CD4-positive, alpha-beta T cell treated with Interleukin-10 for 1 hour (primary cell): Measurements from ENCODE around the gene VAV2.
A peak's percentile ranks its signal among the peaks of the same experiment; 100 is the strongest.
"Not testable (repeated sequence)": the region's sequence is repeated elsewhere in the genome, so short reads cannot be mapped to it uniquely, and the experiment has no call there.

Experiments used
- DNase-seq: peaks from one replicate; pipeline ENCODE4 v3.0.0-alpha.2; 2020

Gene VAV2

DNA sequence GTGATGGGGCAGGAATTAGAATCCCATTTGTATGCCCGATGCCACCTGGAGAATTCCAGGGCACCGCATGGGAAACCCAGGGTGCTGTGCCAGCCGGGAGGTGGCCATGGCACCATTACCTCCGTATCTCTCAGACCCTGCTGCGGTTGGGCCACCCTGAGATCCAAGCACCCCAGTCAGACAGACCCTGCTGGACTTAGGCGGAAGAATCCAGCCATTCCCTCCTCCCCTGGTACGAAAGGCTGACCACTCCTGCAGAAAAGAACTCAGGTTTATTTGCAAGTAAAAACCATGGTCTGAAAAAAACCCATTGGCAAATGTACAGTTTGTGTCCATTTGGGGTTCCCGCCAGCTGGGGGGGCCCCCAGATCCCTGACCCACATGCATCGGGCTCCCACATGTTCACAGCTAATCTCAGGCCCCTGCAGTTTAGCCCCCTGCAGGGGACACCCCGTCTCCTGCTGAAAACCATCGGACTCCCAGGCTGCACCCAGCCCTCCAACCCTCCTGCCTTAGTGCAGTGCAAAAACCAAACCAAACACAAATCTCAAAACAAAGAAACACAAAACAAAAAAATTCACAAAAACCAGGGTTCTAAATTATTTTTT, 230.4 kb downstream of the VAV2 start:
- DNase-seq, result no peak

DNA sequence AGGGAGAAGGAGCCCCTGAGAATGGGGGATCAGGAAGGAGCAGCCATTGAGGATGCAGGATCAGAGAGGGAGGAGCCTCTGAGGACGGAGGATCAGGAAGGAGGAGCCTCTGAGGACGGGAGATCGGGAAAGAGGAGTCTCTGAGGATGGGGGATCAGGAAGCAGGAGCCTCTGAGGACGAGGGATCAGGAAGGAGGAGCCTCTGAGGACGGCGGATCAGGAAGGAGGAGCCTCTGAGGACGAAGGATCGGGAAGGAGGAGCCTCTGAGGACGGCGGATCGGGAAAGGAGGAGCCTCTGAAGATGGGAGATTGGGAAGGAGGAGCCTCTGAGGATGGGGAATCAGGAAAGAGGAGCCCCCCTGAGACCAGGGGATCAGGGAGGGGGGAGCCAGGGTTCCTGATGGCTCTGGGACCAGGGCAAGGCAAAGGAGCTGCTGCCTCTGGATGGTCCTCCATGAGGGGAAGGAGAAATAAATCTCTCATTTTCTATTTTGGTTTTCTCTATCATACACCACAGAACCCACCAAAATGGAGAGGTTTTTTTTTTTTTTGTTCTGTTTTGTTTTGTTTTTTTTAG, 231.3 kb downstream of the VAV2 start:
- DNase-seq, result no peak

DNA sequence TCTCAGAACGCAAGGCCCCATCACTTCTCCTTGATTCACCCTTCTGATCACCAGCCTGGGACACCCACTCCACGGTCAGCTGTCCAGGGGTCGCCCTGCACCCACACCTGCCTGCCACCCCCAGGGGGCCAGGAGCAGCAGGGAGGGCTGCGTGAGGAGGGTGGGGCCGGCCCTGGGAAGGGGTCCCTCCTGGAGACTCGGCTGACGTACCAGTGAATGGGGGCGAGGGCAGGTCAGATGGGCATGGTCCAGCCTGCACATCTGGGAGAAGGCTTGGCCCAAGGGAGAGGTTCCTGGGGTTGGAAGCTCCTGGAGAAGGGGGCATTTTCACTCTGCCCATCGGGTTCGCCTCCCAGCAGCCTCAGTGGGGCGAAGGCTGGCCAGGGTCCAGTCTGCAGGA, 232.2 kb downstream of the VAV2 start:
- DNase-seq, result no peak

DNA sequence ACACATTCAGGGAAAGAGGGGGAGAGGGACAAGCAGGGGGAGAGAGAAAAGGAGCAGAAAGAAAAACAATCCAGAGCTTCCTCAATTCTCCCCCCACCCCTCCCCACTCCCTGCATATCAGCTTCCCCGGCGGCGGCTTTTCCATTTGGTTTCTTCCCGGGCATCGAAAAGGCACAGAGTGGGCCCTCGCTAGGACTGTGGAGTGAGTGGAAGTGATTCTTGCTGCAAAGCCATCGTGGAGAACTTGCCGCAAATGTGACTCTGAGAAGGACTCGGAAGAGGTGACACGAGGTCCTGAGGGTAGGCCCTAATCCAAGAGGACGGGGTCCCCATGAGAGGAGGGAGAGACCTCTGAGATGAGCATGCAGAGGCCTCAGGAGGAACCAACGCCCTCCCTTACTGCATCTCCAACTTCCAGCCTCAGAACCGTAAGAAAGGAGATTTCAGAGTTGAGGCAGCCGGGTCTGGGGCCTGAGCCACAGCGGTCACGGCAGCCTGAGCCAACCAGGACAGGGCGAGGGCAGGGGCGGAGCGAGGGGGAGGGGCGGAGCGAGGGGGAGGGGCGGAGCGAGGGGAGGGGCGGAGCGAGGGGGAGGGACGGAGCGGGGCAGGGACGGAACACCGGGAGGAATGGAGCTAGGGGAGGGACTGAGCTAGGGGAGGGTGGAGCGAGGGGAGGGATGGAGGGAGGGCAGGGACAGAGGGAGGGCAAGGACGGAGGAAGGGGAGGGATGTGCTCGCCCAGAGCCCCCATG, 232.8 kb downstream of the VAV2 start:
- DNase-seq, result no peak

DNA sequence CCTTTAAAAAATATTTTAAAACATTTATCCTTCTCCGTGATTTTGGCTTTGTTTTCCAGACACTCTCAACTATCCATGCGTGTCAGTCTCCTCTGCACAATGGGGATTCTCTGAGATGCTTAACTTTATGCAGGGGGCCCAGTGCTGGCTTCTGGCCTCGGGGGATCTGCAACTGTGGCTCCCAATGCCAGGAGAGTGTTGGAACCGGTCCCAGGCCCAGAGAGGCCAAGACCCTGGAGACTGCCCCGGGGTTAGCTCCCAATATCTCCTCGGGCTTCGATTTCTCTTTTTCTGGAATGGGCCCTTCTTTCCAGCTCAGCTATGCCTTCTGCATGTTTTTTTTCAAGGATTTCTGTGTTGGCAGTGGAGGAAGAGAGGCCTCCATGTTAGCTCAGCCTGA, 233.9 kb downstream of the VAV2 start:
- DNase-seq, result no peak

DNA sequence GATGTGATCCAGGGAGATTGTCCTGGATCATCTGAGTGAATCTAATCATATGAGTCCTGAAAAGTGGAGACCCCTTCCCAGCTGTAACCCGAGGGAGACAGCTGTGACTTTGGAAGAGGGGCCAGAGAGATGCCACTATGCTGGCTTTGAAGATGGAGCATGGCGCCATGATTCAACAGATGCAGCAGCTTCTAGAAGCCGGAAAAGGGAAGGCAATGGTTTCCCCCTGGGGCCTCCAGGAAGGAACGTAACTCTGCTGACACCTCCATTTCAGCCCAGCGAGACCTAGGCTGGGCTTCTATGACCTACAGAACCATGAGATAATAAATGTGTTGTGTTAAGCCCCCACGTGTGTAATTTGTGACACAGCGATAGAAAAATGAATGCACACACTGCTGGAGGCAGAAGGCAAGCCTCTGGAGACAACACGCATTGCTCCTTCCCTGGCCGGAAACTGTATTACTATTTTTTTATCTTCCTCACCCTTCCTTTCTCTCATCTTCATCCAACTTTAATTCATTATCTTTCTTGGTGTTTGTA, 237.4 kb downstream of the VAV2 start:
- no peak for DNase-seq

DNA sequence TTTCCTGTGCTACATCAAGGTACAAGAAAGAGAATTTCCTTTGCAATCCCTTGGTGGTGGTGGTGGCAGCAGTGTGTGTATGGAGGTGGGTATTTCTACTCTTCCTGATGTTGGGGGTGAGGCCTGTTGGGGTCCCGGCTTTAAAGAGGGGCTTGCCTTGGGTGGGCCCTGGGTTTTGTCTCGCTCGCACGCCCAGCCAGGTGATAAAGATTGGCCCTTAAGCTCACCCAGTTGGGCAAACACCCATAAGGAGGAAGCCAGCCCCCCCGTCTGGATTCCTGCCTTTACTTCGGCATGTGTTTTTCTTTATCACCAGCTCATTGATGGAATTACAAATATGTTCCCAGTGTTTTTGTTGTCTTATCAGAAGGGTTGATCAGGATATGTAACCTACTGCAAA, 237.9 kb downstream of the VAV2 start:
- DNase-seq, result no peak

DNA sequence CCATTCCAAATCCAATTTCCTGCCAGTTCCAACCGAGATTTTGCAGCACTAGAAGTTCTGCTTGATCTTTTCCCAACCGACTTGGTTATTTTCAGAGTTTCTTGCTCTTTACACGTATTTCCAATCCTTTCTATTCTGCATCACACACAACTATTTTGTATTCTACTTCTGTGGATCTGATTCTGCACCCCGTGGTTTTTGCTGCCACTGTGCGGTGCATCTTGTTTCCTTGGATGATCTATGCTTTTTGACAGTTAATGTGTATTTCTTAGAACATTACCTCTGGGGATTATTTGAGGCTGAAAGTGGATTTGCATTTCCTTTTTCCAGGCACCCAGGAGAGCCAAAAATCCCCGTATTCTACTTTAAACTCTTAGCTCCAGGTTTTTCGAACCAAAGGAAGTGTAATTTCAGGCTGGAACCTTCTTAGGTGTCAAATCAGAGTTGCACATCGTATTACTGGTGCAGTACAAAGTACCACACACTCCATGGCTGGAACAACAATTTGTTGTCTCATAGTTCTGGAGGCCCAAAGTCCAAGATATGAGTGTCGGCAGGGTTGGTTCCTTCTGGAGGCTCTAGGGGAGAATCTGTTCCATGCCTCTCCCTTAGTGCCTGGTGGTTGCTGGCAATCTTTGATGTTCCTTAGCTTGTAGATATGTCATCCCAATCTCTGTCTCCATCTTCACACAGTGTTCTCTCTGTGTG, 239.2 kb downstream of the VAV2 start:
- no peak for DNase-seq

DNA sequence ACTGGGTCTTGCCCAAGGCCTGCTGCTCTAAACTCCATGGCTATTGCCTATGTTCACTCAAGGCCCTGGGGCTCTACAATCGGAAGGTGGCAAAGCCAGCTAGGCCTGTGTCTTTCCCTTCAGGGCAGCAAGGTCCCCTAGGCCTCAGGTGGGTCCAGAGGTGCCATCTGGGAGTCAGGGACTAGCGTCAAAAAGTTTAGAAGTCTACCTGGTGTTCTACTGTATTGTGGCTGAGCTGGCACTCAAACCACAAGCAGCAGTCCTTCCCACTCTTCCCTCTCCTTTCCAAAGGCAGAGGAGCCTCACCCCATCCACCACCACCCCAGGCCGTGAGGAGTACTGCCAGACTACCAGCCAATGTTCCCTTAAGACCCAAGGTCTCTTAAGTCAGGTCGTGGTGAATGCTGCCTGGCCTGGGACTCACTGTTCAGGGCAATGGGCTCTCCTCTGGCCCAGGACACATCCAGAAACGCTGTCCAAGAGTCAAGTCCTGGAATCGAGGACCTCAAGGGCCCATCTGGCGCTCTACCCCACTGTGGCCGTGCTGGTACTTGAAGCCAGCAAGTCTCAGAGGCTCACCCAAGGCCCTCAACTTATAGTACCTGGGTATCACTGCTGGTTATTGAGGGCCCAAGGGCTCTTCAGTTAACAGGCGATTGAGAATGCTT, 241.0 kb downstream of the VAV2 start:
- no peak for DNase-seq

DNA sequence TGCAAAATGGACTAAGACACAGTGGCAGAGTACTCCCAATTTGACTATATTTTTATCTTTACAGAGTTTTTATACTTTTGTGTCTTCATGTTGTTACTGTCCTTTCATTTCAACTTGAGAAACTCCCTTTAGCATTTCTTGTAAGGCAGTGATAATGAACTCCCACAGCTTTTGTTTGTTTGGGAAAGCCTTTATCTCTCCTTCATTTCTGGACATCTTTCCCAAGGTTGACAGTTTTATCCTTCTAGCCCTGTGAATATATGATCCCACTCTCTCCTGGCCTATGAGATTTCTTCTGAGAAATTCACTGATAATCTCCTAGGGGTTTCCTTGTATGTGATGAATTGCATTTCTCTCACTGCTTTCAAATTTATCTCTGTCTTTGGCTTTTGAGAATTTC, 244.8 kb downstream of the VAV2 start:
- no peak for DNase-seq

DNA sequence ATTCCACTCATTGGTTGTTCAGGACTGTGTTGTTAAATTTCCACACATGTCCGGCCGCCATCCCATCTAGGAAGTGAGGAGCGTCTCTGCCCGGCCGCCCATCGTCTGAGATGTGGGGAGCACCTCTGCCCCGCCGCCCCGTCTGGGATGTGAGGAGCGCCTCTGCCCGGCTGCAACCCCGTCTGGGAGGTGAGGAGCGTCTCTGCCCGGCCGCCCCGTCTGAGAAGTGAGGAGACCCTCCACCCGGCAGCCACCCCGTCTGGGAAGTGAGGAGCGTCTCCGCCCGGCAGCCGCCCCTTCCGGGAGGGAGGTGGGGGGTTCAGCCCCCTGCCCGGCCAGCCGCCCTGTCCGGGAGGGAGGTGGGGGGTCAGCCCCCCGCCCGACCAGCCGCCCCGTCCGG, 247.6 kb downstream of the VAV2 start:
- not testable (repeated sequence) for DNase-seq

DNA sequence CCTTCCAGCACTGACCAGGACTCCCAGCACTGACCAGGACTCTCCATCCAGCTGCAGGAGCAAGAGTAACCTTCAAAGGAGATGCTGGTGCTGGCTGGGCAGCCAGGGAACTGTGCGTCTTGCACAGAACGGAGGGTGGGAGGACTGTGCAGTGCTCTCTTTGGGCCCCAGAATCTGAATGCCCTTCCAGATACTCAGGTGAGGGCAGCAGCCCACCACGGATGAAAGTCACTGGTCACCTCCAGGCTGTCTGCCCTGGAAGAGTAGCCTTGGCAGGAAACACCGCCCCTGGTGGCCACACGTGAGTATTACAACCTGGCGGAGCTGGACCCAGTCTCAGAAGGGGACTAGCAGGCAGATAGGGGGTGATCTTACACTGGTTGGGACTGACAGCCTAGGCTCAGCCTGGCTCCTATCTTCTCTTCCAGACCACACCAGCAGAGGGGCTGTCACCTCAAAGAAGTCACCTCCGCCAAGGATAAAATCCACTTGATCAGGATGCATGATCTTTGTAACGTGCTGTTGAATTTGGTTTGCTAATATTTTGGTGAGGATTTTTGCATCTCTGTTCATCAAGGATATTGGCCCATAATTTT, 249.2 kb downstream of the VAV2 start:
- peak; percentile 71 for DNase-seq

DNA sequence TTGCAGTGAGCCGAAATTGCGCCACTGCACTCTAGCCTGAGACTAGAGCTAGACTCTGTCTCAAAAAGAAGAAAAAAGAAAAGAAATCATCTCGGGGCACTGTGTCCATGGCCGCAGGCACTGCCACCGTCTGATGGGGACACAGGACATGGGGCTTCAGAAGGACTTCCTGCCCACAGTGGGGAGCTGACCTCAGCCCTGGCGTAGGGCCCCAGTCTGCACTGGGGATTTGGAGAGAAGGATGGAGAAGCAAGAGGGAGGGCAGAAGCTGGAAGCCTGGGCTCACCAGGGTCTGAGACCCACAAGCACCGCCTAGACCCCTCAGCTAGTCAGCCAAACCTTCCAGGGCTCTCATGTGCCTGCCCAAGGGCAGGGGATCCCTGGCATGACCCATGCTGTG, 249.9 kb downstream of the VAV2 start:
- DNase-seq, result no peak

DNA sequence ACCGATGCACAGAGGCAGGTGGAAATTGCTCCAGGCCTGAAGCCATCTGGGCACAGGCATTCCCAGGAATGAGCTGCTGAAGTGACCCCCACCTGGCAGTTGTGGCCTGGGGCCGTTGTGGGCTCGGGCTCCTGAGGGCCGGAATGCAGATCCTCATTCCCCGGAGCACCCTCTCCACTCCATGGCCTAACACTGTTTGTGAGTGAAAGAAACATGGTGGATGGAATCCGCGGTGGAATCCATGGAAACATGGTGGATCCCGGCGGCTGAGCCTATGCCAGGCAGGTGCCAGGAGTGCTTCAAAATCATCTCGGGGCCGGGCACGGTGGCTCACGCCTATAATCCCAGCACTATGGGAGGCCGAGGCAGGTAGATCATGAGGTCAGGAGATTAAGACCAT, 250.4 kb downstream of the VAV2 start:
- no peak for DNase-seq

DNA sequence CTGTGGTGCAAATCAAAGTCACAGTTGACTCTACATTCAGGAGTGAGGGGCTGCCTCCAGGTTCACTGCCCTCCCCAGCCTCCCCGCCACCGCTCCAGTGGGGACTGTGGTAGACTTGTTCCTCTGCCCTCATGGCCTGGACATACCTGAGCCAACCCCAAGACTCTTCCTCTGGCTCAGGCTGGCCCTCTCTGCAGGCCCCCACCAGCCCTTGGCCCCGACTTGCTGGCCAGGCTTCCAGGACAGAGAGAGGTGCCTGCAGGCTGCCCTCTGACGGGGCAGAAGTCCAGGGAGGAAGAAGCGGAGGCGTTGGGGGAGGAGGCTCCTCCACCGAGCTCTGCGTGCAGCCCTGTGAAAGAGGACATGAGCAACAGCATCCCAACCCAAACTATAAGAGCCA, 251.2 kb downstream of the VAV2 start:
- DNase-seq, result no peak

DNA sequence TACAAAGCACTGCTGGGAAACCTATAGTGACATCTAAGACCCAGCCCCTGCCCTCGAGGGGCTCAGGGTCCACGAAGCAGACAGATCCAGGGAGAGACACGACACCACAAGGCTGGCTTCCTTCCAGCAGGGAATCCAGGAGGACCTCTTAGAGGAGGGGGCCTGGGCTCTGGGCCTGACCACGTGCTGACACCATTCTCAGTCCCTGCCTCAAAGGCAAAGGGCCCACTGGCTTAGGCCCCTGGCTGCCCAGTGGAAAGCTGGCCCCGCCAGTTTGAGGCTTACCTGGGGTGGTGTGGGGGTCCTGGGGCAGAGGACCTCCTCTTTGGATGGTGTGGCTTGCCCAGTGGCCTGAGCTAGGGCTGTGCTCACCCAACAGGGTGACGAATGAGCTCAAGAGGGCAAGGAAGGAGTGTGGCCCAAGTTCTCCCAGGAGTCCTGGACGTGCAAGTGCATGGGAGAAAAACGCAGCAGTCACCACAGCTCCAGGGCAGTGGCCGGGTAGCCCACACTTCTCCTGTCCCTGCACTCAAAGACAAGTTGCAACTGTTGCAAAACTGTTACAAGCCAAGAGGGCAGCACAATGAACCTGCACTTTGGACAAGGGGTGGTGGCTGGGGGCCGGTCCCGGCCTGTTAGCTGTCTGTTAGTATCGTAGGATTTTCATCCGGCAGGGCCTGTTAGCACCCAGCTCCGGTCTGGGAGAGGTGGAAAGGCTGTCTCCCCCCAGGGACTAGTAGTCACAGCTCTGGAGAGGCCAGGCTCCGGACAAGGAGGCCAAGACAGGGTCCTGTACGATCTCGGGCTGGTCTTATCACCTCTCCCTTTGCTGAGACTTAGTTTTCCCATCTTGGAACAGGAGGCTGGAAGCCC, 252.5 kb downstream of the VAV2 start:
- no peak for DNase-seq

DNA sequence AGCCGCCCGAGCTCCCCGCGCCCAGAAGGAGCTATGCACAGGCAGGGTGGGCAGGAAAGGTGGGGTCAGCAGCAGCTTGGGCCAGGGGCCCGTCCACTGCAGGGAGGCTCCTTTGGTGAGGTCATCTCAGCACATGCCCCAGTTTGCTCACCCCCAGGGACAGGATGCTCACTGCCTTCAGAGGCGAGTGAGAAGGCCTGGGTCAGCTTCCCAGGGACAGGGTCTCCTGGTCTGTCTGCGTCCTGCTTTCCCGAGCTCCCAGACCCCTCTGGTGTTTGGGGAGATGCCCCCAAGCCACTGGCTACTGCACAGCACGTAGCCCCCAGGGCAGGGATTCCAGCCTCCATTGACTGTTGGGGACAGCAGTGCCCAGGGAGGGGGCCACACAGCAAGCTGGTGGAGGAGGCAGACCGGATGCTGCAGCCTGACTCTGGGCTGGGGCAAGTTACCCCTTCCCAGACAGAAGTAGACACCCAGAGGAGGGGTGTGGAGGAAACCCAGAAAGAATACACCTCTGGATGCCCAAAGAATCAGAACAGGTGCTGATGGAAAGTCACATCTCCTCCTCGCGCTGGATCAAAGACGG, 253.4 kb downstream of the VAV2 start:
- DNase-seq, result no peak

DNA sequence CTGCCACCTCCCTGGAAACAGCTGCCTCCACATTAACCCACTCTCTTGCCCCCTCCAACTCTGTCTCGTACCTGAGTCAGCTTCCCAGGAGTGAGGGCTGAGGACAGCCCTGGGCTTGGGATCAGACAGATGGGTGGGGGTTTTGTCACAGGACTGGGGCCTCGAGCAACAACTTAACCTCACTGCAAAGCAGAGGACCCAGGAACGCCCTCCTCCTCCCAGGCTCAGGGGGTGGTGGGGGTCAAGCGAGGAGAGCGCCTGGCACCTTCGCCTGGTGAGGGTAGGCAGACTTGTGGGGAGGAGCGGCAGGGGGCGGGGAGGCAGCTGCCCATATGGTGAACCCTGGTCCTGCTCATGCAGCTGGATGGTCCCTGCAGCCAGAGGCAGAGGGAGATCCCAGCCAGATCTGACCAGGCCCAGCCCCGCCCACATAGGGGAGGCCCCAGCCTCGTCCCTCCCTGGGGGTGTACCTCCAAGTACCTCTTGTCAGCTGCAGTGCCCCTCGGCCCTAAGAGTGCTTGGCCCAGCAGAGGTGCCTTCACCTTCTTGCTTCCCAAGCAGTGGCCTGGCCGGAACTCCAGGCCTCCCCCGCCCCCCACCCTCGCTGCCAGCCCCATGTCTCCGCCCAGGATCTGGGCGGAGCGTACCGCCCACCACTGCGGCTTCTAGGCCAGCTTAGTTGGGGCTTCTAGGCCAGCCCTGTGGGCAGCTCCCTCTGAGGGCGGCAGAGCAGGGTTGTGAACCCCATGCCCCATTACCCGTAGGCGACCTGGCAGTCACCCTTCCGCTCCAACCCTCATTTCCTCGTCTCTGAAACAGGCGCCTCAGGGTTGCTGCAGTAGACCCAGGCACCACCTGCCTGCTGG, 254.1 kb downstream of the VAV2 start, which contains the start of gene SARDH:
SARDH (minus strand) TSS at position 579 of the 866 bp plus-strand sequence. CDS start 4,179 bp downstream, outside the sequence.
- peak; percentile 36 for DNase-seq

DNA sequence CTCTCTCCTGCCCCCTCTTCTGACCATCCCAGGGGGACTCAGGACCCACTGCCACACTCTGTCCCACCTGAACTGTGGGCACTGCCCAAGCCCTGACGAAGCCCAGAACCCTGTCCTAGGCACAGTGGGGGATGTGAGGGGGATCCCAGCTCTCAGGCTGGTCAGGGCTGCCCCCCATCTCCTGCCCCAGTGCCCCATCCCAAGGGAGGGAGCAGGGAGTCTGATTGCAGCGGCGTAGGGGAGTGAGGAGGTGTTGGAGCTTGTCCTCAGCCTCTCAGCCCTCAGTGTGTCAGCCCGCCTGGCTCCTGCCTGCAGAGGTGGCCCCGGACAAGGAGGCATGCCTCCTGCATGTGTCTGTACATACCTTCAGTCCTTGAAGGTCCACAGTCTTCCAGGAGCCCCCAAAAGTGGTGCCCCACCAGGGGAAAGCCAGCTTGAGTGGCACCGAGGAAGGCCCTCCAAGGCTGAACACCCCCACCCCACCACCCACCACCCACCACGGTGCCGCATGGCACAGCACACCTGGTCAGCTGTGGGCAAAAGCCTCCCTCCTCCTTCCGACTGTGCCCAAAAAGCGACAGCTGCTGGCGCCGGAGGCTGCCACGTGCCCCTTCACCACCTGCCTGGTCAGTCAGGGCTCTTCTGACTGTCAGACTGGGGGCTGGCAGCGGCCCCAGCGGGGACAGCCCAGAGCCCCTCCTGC, 254.9 kb downstream of the VAV2 start:
- DNase-seq, result no peak
